Erythroblast (primary cell): ENCODE data around the gene SRBD1.

Source experiments
- DNase-seq, 2 experiments: peaks; one replicate each; lab custom pipeline; 2025; lab: John Stamatoyannopoulos, UW
- GATA1 ChIP-seq: IDR thresholded peaks from 2 replicates; pipeline ENCODE4 v1.6.1; 2011; ENCODE audit warnings: low read depth, mild to moderate bottlenecking, control low read depth, low read length, moderate library complexity
- POLR2A ChIP-seq: IDR thresholded peaks from 2 replicates; pipeline ENCODE4 v1.6.1; 2011; ENCODE audit warnings: mild to moderate bottlenecking, low read length

Gene SRBD1

GRCh38 chr2:45623098-45623497, 12.0 kb upstream of the SRBD1 start:
- DNase-seq: no peak
- no peak for TF ChIP-seq POLR2A
- no peak for TF ChIP-seq GATA1

GRCh38 chr2:45622336-45623075, 11.4 kb upstream of the SRBD1 start:
- TF ChIP-seq POLR2A (no peak), GATA1 (no peak)
- no peak for DNase-seq

GRCh38 chr2:45617496-45617895, 6.4 kb upstream of the SRBD1 start:
- no peak for DNase-seq
- no peak for TF ChIP-seq POLR2A
- no peak for TF ChIP-seq GATA1

DNA sequence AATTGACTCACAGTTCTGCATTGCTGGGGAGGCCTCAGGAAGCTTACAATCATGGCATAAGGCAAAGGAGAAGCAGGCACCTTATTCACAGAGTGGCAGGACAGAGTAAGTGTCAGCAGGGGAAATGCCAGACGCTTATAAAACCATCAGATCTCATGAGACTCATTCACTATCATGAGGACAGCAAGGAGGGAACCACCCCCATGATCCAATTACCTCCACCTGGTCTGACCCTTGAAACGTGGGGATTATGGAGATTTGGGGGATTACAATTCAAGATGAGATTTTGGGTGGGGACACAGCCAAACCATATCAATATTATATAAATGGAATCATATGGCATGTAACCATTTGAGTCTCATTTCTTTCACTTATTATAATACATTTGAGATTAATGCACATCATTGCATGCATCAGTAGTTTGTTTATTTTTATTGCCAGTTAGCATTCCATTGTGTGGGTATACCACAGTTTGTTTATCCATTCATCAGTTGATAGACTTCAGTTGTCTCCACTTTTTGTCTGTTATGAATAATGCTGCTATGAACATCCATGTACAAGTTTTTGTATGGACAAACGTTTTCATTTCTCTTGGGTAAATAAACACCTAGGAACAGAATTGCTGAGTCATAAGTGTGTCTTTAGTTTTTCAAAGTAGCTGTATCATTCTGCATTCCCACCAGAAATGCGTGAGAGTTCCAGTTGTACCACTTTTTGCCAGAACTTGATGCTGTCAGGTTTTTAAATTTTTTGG, 5.8 kb upstream of the SRBD1 start:
- peak in 1 of 2 experiments; percentile 12 for DNase-seq
- no peak for TF ChIP-seq GATA1
- TF ChIP-seq POLR2A: no peak

GRCh38 chr2:45614871-45615415, 3.9 kb upstream of the SRBD1 start:
- DNase-seq: no peak
- TF ChIP-seq GATA1 (no peak), POLR2A (no peak)

GRCh38 chr2:45614330-45614729, 3.3 kb upstream of the SRBD1 start:
- no peak for DNase-seq
- TF ChIP-seq GATA1 (no peak), POLR2A (no peak)

DNA sequence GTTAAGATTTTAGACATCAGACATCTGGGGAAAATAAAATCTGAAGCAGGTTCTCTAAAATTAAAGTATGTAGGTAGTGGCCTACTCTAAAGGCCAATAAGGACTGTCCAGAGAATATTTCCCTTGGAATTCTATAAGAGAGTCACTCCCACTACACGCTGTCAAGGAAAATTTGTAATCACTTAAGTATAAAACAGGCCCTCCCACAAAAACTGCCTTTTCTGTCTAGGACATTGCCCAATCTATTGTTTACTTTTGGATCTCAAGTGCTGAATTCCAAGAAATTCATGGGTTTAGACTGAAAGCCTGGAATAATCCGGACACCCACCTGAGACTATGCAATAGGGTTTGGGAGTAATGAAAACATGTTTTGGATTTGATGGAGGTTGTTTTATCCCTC, 1.7 kb upstream of the SRBD1 start:
- TF ChIP-seq GATA1: no peak
- no peak for TF ChIP-seq POLR2A
- no peak for DNase-seq

- TF ChIP-seq POLR2A (no peak), GATA1 (no peak)
- no peak for DNase-seq
Observed at GRCh38 chr2:45612285-45612684, 1.2 kb upstream of the SRBD1 start.

DNA sequence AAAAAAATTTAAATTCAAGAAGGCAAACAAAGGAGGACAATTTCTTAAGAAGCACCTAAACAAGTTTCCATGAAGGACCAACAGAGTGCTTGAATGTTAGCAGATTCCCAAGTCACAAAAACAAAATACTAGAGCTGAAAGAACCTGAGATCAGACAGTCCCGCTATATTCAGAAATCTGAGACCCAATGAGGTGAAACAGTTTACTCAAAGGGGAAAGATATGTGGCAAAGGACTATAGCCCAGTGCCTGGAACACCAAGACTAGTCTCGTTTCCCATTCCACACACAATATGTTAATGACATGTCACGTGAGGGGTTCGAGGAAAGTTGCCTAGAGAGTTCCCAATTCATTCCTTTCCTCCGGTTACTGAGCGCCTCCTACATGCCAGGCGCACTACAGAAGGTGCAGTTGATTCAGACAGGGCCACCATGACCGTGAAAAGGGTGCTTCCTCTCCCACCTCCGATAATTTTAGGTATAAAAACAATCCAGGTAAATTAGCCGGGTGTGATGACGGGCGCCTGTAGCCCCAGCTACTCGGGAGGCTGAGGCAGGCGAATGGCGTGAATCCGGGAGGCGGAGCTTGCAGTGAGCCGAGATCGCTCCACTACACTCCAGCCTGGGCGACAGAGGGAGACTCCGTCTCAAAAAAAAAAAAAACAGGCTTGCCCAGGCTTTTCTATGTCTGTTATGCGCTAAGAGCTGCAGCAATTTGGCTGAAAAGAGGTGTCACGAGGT, 617 bp downstream of the SRBD1 start:
- TF ChIP-seq GATA1: no peak

DNA sequence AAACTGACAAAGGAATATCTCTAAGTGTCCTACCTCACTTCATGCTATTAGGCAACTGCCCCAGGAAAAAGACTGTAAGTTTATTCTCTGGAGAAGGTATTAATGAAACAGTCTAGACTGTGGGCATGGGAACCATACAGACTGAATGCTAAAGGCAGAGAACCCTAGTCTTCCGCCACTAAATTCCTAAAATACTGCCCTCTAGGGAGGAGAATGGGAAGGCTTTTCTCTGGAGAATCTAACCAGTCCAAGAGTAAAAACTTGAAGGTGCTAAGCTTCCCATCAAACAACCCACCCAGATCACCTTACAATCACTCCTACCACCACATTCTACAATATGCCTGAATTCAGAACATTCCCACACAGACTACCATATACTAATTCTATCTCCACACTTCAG, 3.4 kb downstream of the SRBD1 start:
- peak in 1 of 2 experiments; percentile 22 for DNase-seq
- TF ChIP-seq POLR2A (no peak), GATA1 (no peak)

More for the DNA sequence above, 617 bp downstream of the SRBD1 start:
- DNase-seq: peak; percentile 60 to 69

GRCh38 chr2:45606796-45607195, 4.3 kb downstream of the SRBD1 start:
- DNase-seq: no peak
- TF ChIP-seq POLR2A: no peak
- no peak for TF ChIP-seq GATA1

- no peak for TF ChIP-seq GATA1
- DNase-seq: no peak
Observed at GRCh38 chr2:45605116-45605515, 6.0 kb downstream of the SRBD1 start.

DNA sequence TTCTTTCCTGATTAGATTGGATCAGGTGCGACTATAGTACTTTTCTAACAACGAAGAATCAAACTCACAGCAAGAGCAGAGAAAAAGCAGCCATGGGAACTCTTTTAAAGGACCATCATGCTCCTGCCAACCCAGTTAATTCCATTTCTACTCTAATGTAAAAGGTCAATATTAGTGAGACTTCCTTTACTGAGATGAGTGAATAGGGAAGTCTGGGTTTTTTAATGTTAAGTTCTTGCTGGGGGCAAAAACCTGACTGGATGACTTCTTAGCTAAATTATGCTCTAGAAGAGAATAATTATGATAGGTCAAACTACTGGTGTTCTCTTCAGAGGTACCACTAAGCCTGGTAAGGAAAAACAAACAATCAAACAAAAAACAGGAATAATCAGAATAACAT, 8.4 kb downstream of the SRBD1 start:
- TF ChIP-seq GATA1: no peak
- DNase-seq: no peak

GRCh38 chr2:45598545-45598944, 12.5 kb downstream of the SRBD1 start:
- DNase-seq: no peak
- TF ChIP-seq POLR2A: no peak

- DNase-seq: no peak
- TF ChIP-seq POLR2A (no peak), GATA1 (no peak)
Observed at GRCh38 chr2:45596761-45597160, 14.3 kb downstream of the SRBD1 start.
